ENCODE measurements around the gene ALG8.
A peak's percentile ranks its signal among the peaks of the same experiment; 100 is the strongest.
"Not testable (repeated sequence)": the region's sequence is repeated elsewhere in the genome, so short reads cannot be mapped to it uniquely, and the experiment has no call there.

ALG8 gene

GRCh38 chr11:78099666-78100065 lies 39.8 kb downstream of the ALG8 start:
- no peak for DNase-seq

- DNase-seq: no peak
Observed at GRCh38 chr11:78097666-78098385, 41.6 kb downstream of the ALG8 start.

GRCh38 chr11:78094250-78094649 lies 45.2 kb downstream of the ALG8 start:
- DNase-seq: no peak

DNA sequence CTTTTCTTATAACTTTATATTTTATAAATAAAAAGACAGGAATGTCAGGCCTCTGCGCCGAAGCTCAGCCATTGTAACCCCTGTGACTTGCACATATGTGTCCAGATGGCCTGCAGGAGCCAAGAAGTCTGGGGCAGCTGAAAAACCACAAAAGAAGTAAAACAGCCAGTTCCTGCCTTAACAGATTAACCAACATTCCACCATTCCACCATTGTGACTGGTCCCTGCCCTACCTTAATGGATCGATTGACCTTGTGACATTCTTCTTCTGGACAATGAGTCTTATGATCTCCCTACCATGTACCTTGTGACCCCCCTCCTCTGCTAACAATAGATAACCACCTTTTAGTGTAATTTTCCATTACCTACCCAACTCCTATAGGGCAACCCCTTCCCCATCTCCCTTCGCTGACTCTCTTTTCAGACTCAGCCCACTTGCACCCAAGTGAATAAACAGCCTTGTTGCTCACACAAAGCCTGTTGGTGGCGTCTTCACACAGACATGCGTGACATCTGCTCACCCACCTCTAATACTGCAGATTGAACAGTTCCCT lies 52.8 kb downstream of the ALG8 start:
- DNase-seq: not testable (repeated sequence)

DNA sequence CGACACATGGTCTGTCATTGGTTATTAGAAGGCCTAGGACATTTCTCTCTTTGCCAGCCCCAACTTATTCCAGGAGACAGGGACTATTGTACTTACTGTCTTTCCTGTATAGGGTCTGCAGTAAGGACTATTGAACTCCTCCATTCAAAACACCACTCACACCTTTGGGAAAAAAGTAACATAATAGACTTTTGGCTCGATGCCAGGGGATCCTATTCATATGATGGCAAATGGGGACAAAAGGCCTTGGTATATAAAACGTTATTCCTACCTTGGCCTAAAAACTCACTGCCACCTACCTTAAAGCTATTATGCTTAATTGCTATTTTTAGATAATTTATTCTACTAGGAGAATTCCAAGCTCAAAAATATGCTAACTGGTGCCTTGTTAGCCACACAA lies 53.5 kb downstream of the ALG8 start:
- DNase-seq: no peak

GRCh38 chr11:78084506-78084905 lies 54.9 kb downstream of the ALG8 start:
- not testable (repeated sequence) for DNase-seq

DNA sequence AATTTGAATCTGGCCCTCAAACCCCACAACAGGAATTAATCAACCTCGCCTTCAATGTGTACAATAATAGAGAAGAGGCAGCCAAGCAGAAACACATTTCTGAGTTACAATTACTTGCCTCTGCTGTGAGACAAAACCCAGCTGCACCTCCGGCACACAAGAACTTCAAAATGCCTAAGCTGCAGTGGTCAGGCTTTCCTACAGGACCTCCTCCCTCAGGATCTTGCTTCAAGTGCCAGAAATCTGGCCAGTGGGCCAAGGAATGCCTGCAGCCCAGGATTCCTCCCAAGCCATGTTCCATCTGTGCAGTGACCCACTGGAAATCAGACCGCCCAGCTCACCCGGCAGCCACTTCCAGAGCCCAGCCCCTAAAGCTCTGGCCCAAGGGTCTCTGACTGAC lies 56.4 kb downstream of the ALG8 start:
- no peak for DNase-seq

GRCh38 chr11:78082146-78082545 lies 57.3 kb downstream of the ALG8 start:
- DNase-seq: no peak

GRCh38 chr11:78081583-78081982 lies 57.8 kb downstream of the ALG8 start:
- DNase-seq: no peak

DNA sequence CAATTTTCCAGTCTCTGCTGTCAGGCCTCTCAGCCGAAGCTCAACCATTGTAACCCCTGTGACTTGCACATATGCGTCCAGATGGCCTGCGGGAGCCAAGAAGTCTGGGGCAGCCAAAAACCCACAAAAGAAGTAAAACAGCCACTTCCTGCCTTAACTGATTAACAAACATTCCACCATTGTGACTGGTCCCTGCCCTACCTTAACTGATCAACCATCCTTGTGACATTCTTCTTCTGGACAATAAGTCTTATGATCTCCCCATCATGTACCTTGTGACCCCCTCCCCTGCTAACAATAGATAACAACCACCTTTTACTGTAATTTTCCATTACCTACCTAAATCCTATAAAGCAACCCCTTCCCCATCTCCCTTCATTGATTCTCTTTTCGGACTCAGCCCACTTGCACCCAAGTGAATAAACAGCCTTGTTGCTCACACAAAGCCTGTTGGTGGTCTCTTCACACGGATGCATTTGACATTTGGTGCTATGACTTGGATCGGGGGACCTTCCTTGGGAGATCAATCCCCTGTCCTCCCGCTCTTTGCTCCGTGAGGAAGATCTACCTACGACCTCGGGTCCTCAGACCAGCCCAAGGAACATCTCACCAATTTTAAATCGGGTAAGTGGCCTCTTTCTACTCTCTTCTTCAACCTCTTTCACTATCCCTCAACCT lies 58.5 kb downstream of the ALG8 start:
- no peak for DNase-seq

GRCh38 chr11:78080084-78080817 lies 59.2 kb downstream of the ALG8 start:
- DNase-seq: no peak

DNA sequence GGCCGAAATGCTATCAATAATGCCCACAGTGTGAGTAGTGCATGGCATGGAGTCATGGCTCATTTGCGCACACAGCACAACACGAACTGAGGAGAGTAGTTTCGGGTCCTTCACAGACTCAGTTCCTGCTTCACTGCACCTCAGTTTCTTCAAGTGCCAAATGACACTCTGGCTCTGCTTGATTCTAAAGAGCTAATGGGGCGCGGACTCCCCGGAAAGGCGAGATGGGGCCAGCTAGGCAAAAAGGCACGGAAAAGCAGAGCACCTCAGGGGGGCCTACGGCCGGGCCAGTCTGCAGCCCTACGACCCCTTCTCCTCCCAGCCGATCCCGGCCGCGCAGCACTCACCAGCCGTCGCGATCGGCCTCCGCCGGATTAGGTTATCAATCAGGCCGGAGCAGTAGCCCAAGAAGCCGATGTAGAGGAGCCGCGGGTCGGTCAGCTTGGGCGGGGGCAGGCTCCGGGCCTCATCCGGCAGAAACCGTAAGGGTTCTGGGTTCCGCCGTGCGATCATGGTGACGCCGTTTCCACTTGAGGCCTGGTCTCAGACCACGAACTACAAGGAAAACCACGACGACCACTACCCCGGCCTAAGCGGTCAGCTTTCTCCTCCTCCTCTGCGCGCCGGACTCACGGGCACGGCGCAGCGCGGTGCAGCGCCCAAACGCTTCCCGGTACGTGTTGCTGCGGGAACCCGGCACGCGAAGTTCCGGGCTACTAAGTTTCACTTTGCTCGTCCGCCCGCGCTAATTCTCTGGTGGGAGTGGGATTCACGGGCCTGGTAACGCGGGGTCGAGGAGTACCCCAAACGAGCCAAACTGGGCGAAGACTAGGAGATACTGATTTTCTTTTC lies 60.0 kb downstream of the ALG8 start, which contains the start of gene NDUFC2:
NDUFC2 (minus strand) TSS at position 631 of the 852 bp plus-strand sequence; CDS start at position 513, 118 bp downstream.
- peak; percentile 87 for DNase-seq

- peak; percentile 18 for DNase-seq
Observed at GRCh38 chr11:78078218-78079167, 60.9 kb downstream of the ALG8 start.

GRCh38 chr11:78077592-78077991 lies 61.8 kb downstream of the ALG8 start:
- DNase-seq: not testable (repeated sequence)

DNA sequence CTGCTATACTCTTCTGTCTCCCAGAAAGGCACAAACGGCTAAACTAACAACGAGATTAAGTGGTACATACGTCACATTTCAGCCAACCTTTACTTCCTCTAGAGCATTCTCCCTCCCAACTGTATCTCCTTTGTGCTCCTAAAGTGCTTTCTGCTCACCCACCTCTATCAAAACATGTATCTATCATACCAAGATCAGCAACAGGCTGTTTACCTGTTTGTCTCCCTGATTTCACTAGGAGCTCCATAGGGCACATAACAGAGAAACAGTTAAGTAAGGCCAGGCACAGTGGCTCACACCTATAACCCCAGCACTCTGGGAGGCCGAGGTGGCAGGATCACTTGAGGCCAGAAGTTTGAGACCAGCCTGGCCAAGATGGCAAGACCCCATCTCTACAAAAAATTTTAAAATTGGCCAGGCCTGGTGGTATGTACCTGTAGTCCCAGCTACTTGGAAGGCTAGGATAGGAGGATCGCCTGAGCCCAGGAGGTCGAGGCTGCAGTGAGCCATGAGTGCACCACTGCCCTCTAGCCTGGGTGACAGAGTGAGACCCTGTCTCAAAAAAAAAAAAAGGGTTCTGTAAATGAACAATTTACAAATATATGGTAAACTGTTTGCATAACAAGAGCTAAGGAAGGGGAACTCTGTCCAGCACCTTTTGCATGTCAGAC lies 62.6 kb downstream of the ALG8 start:
- DNase-seq: no peak

GRCh38 chr11:78074756-78075155 lies 64.7 kb downstream of the ALG8 start:
- DNase-seq: no peak

DNA sequence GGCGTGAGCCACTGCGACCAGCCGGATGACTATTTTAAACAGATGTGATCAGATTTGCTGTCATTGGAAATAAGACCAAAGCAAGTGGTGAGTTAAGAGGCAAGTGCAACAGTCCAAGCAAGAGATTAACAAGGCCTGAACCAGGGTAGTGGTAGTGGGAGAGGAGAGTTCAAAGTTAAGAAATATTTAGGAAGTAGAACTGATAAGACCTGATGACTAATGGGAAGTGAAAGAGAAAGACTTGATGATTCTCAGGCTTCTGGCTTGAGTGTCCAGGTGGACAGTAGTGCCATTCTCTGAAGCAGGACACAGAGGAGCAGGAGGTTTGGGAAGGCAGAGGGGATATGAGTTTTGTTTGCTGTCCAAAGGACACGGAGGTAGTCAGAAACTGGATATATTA lies 67.0 kb downstream of the ALG8 start:
- no peak for DNase-seq

DNA sequence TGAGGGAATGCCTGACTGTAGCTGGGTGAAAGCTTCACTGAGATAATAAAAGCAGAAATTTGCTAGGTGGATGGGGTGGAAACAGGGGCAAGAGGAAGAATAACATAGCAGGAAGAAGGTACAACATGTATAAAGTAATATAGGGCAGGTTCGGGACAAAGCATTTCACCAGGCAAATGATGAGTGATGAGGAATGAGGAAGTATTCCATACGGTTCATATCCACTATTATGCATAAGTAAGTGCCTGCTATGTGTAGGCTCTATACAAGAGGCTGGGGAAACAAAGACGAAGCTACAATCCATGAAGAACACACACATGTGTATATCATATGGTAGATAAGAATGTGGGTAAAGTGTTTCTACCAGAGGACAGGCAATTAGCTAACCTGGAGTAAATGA lies 67.7 kb downstream of the ALG8 start:
- no peak for DNase-seq

DNA sequence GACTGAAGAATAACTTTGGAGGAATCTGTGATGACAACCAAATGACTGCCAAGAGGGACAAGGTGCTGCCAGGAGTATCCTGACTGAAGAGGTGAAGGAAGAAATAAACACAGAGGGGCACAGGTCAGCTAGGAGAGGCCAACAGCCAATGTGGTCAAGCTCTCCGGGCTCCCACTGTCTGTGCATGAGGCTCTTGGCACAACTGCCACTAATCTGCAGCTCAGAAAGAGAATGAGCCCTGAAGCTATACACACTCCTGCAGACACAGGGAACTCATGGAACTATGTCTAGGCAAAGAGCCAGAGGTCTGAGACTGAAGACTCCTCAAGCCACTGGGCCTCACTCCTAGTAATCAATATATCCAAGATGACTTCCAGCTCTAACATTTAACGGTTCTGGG lies 68.8 kb downstream of the ALG8 start:
- no peak for DNase-seq

GRCh38 chr11:78069465-78069864 lies 70.0 kb downstream of the ALG8 start:
- no peak for DNase-seq

DNA sequence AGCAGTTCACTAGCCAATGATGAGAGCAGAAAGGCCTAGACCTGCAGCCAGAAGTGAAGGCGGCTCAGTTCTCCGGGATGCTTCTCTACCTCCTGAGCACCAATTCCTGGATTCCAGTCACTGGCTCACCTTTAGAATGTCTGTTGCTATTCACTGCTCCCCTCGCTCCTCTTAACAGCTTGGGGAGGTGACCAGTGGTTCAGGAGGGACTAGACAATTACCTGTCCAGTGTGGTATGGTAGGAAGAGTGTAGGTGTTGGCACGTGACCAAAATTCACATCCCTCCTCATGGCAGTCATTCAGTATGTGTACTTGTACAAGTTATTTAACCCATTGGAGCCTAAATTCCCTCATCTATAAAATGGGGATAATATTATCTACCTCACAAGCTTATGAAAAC lies 71.7 kb downstream of the ALG8 start:
- DNase-seq: no peak
